OCI-LY1 (cell line): ENCODE data around the gene GNA12.

ENCODE experiments used
- H2AFZ ChIP-seq: fragments of 200-600 bp; sonication (generic), shearing (Covaris generic); 2 replicates; pipeline ENCODE4 v1.6.0; 2014; ENCODE audit warnings: antibody characterized with exemption, mild to moderate bottlenecking, low read length
- H3F3A ChIP-seq: fragments of 200-600 bp; sonication (generic), shearing (Covaris generic); 2 replicates; pipeline ENCODE4 v1.6.0; 2014; ENCODE audit warnings: mild to moderate bottlenecking, antibody characterized with exemption, low read length, moderate library complexity; ENCODE audit not compliant: insufficient read depth
- H3K27ac ChIP-seq: fragments of 200-600 bp; sonication (generic); 2 replicates; pipeline ENCODE4 v1.5.1; 2014; ENCODE audit warnings: low read length, mixed run types, mild to moderate bottlenecking, low read depth; ENCODE audit not compliant: poor library complexity, severe bottlenecking
- H3K27me3 ChIP-seq: fragments of 200-600 bp; sonication (generic); 2 replicates; pipeline ENCODE4 v1.6.0; 2014; ENCODE audit warnings: antibody characterized with exemption, mild to moderate bottlenecking, low read length, moderate library complexity; ENCODE audit not compliant: insufficient read depth
- H3K36me3 ChIP-seq: fragments of 200-600 bp; sonication (generic); 2 replicates; pipeline ENCODE4 v1.6.1; 2014; ENCODE audit warnings: mild to moderate bottlenecking, antibody characterized with exemption, low read length, moderate library complexity, mixed read lengths; ENCODE audit not compliant: insufficient read depth
- H3K4me1 ChIP-seq: fragments of 200-600 bp; sonication (generic); 2 replicates; pipeline ENCODE4 v1.5.1; 2014; ENCODE audit warnings: mild to moderate bottlenecking, low read length, moderate library complexity; ENCODE audit not compliant: insufficient read depth, severe bottlenecking
- H3K4me2 ChIP-seq: fragments of 200-600 bp; sonication (generic), shearing (Covaris generic); 2 replicates; pipeline ENCODE4 v1.6.1; 2014; ENCODE audit warnings: low read length
- H3K4me3 ChIP-seq: fragments of 200-600 bp; sonication (generic); 2 replicates; pipeline ENCODE4 v1.5.1; 2014; ENCODE audit warnings: low read length, low read depth, mild to moderate bottlenecking, mixed read lengths; ENCODE audit not compliant: poor library complexity, severe bottlenecking
- H3K79me2 ChIP-seq: fragments of 200-600 bp; shearing (Covaris generic); 2 replicates; pipeline ENCODE4 v1.6.1; 2016; ENCODE audit warnings: mixed run types, low read length, mixed read lengths; ENCODE audit not compliant: insufficient read depth
- H3K9ac ChIP-seq: fragments of 200-600 bp; sonication (generic), shearing (Covaris generic); 2 replicates; pipeline ENCODE4 v1.6.1; 2014; ENCODE audit warnings: mild to moderate bottlenecking, low read length, mixed read lengths
- H3K9me2 ChIP-seq: fragments of 200-600 bp; sonication (generic), shearing (Covaris generic); 2 replicates; pipeline ENCODE4 v1.6.1; 2014; ENCODE audit warnings: low read depth, mild to moderate bottlenecking, low read length, mixed read lengths
- H3K9me3 ChIP-seq: fragments of 200-600 bp; shearing (Covaris generic); 2 replicates; pipeline ENCODE4 v1.6.1; 2014; ENCODE audit warnings: low read length, mixed read lengths
- H4K20me1 ChIP-seq: fragments of 200-600 bp; sonication (generic), shearing (Covaris generic); 2 replicates; pipeline ENCODE4 v1.6.0; 2016; ENCODE audit warnings: mild to moderate bottlenecking, low read length; ENCODE audit not compliant: insufficient read depth
- EZH2 ChIP-seq: fragments of 200-600 bp; sonication (generic), shearing (Covaris generic); IDR thresholded peaks from 2 replicates; pipeline ENCODE4 v1.8.0; 2017; ENCODE audit warnings: borderline replicate concordance, mixed run types, mild to moderate bottlenecking, antibody characterized with exemption, low read length, moderate library complexity, mixed read lengths
- TF ChIP-seq, protein P1 (sequence below): fragments of 200-600 bp; sonication (generic), shearing (Covaris generic); IDR thresholded peaks from 2 replicates; pipeline ENCODE4 v1.5.1; 2017; ENCODE audit warnings: mild to moderate bottlenecking, antibody characterized with exemption, low read length, moderate library complexity, mixed read lengths

The GNA12 gene

GRCh38 chr7:2720024-2720423 is 124.1 kb downstream of the GNA12 start:
- peaks cover 7% of the 10 kb centered on the region for H3K4me1 ChIP-seq
- H3K79me2 ChIP-seq: no peaks in the 10 kb centered on the region
- H3K9me2 ChIP-seq: no peaks in the 10 kb centered on the region
- H3K4me2 ChIP-seq: no peak overlapping the region
- no peaks in the 10 kb centered on the region for H3F3A ChIP-seq
- no peaks in the 10 kb centered on the region for H4K20me1 ChIP-seq
- TF ChIP-seq, protein P1, sequence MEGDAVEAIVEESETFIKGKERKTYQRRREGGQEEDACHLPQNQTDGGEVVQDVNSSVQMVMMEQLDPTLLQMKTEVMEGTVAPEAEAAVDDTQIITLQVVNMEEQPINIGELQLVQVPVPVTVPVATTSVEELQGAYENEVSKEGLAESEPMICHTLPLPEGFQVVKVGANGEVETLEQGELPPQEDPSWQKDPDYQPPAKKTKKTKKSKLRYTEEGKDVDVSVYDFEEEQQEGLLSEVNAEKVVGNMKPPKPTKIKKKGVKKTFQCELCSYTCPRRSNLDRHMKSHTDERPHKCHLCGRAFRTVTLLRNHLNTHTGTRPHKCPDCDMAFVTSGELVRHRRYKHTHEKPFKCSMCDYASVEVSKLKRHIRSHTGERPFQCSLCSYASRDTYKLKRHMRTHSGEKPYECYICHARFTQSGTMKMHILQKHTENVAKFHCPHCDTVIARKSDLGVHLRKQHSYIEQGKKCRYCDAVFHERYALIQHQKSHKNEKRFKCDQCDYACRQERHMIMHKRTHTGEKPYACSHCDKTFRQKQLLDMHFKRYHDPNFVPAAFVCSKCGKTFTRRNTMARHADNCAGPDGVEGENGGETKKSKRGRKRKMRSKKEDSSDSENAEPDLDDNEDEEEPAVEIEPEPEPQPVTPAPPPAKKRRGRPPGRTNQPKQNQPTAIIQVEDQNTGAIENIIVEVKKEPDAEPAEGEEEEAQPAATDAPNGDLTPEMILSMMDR: no peak
- no peak for TF ChIP-seq EZH2
- no peak overlapping the region for H3K9ac ChIP-seq
- no peak overlapping the region for H2AFZ ChIP-seq
- no peak overlapping the region for H3K27ac ChIP-seq
- no peak overlapping the region for H3K4me3 ChIP-seq
- no peaks in the 10 kb centered on the region for H3K9me3 ChIP-seq
- no peaks in the 10 kb centered on the region; the same call in 1 of the 2 replicates for H3K27me3 ChIP-seq
- H3K36me3 ChIP-seq: no peaks in the 10 kb centered on the region

DNA sequence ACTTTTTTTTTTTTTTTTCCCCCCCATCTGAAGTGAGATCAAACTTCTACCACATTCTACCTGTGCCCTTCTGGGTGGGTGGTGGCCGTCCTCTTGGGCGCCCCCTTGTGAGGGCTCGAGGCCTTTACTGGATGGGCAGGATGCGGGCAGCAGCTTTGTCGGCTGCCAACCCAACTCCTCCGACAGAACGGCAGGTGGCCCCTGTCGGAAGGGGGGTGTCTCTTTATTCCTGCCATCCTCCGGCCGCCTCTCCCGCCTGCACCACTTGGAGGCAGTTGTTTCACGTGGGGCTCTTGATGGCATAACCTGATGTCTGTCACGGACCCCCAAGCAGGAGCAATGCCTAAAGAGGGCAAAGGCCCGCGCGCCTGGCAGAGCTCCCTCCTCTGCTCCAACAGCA is 125.1 kb downstream of the GNA12 start:
- Histone ChIP-seq H3K79me2 (no peaks in the 10 kb centered on the region), H3K9ac (no peak overlapping the region), H3K27ac (no peak overlapping the region), H3K9me2 (no peaks in the 10 kb centered on the region), H3K27me3 (no peaks in the 10 kb centered on the region), H3K9me3 (no peaks in the 10 kb centered on the region), H3F3A (no peaks in the 10 kb centered on the region), H3K4me1 (peaks cover 7% of the 10 kb centered on the region), H3K4me3 (no peak overlapping the region), H3K4me2 (no peak overlapping the region), H3K36me3 (no peaks in the 10 kb centered on the region), H4K20me1 (no peaks in the 10 kb centered on the region), H2AFZ (no peak overlapping the region)
- TF ChIP-seq EZH2: no peak
- TF ChIP-seq, protein P1: peak; percentile 80

DNA sequence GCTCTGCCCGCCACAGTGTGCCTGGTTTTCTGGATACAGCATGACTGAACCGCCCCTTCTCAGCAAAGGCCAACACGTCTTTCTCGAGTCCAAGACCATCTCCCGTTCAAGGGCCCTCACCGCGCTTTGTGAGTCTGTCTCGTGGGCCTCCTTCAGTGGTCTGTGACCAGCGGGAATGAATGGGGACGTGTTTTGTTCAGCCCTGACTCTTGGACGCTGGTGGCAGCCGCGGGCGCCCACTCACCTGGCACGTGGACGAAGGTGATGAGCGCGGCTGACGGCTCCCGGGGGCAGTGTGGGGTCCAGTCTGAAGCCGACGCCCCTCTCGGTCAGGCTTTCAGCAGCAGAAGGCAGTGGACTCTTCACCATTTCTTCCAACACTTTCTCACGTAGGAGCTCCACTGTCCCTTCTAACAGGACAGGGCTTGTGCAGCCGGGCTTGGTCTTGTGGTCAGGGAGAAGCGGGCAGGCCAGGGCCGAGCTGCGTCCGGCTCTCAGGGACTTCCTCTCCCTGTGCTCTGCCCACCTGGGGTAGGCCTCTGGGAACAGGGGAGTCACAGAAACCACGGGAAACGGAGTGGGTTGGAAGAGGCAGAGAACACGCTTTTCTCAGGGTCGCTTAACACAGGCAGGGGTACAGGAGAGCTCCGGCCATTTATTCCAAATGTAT is 125.7 kb downstream of the GNA12 start:
- Histone ChIP-seq H3K27ac (no peak overlapping the region), H3K27me3 (no peaks in the 10 kb centered on the region; the same call in 1 of the 2 replicates), H3K9me2 (no peaks in the 10 kb centered on the region), H3K79me2 (no peaks in the 10 kb centered on the region), H3K9ac (no peak overlapping the region), H3K9me3 (no peaks in the 10 kb centered on the region), H3K36me3 (no peaks in the 10 kb centered on the region), H3K4me1 (peaks cover 7% of the 10 kb centered on the region), H4K20me1 (no peaks in the 10 kb centered on the region), H3K4me2 (no peak overlapping the region), H3F3A (no peaks in the 10 kb centered on the region), H3K4me3 (no peak overlapping the region), H2AFZ (no peak overlapping the region)
- no peak for TF ChIP-seq EZH2
- TF ChIP-seq, protein P1: no peak
